ENCODE measurements around the gene CDH2. TPM values are rescaled to one million over a fixed set of nuclear protein-coding genes. Genes with fewer than 3 reads are reported as not detected.

The CDH2 gene
- polyA plus RNA-seq, 1 donor (not counting 4 experiments of a cell fraction or from before 2014, with no cell fraction given), result 0.46 TPM

DNA sequence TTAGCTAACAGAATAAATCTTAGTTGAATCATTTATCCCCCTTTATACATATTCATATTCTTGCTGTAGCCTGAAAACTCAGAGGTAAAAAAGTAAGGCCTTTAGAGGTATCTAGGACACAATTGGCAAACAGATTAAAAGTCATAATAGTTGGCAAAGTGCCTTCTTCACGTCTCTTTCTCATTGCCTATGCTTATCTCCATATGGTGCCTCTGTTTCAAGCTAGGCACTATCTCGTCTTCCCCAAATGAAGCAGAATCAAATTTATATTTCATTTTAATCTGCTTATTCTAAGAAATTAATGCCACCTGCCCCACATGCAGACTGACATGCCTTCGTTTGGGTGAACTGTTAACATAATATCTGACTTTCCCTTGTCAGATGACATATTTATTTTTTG lies 245.4 kb downstream of the CDH2 start:
- Histone ChIP-seq H3K4me3 (ENCODE audit: control insufficient read depth in 2 of 3, extremely low read depth in 1 of 3, insufficient read depth in 2 of 3, low read depth in 1 of 3, low read length in 3 of 3) (no peak overlapping the region), H3K4me2 (ENCODE audit: control insufficient read depth, extremely low read depth, insufficient read depth, low read depth, low read length) (no peak overlapping the region), H2AFZ (ENCODE audit: control insufficient read depth, low read length) (no peak overlapping the region), H3K9me1 (ENCODE audit: control insufficient read depth, extremely low read depth, insufficient read depth, low read length) (no peaks in the 10 kb centered on the region), H3K9ac (ENCODE audit: control insufficient read depth, extremely low read depth, insufficient read depth, low read length) (no peak overlapping the region), H3K9me3 (ENCODE audit: control insufficient read depth, low read depth, low read length) (no peaks in the 10 kb centered on the region), H3K27ac (ENCODE audit: control insufficient read depth, insufficient read depth, low read length) (no peak overlapping the region), H3K4me1 (ENCODE audit: control insufficient read depth, extremely low read depth, insufficient read depth, low read length) (no peaks in the 10 kb centered on the region), H3K27me3 (ENCODE audit: control insufficient read depth, extremely low read depth, insufficient read depth, low read length) (no peaks in the 10 kb centered on the region), H4K20me1 (ENCODE audit: control insufficient read depth, extremely low read depth, insufficient read depth, low read length) (no peaks in the 10 kb centered on the region), H3K36me3 (ENCODE audit: control insufficient read depth in 2 of 2, extremely low read depth in 1 of 2, insufficient read depth in 2 of 2, low read length in 2 of 2) (no peaks in the 10 kb centered on the region), H3K79me2 (ENCODE audit: control insufficient read depth, insufficient read depth, low read length) (no peaks in the 10 kb centered on the region)
- FAIRE-seq (no peak), DNase-seq (ENCODE audit: low read depth, low spot score) (no peak)
- TF ChIP-seq, protein P1, sequence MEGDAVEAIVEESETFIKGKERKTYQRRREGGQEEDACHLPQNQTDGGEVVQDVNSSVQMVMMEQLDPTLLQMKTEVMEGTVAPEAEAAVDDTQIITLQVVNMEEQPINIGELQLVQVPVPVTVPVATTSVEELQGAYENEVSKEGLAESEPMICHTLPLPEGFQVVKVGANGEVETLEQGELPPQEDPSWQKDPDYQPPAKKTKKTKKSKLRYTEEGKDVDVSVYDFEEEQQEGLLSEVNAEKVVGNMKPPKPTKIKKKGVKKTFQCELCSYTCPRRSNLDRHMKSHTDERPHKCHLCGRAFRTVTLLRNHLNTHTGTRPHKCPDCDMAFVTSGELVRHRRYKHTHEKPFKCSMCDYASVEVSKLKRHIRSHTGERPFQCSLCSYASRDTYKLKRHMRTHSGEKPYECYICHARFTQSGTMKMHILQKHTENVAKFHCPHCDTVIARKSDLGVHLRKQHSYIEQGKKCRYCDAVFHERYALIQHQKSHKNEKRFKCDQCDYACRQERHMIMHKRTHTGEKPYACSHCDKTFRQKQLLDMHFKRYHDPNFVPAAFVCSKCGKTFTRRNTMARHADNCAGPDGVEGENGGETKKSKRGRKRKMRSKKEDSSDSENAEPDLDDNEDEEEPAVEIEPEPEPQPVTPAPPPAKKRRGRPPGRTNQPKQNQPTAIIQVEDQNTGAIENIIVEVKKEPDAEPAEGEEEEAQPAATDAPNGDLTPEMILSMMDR (optimal IDR thresholded peaks at IDR 0.05 in 1 of 3, IDR thresholded peaks at IDR 0.05 in 1 of 3, conservative IDR thresholded peaks at IDR 0.05 in 1 of 3; ENCODE audit: extremely low read depth in 1 of 3, insufficient read depth in 2 of 3, low read length in 3 of 3), result no peak
- no peak for TF ChIP-seq EZH2 (IDR thresholded peaks at IDR 0.05; ENCODE audit: low read length)
- dilution Hi-C loops (cut with MboI; ENCODE audit: extremely low pct_ligation_motif_present, low sequenced_read_pairs), result no loop called here

DNA sequence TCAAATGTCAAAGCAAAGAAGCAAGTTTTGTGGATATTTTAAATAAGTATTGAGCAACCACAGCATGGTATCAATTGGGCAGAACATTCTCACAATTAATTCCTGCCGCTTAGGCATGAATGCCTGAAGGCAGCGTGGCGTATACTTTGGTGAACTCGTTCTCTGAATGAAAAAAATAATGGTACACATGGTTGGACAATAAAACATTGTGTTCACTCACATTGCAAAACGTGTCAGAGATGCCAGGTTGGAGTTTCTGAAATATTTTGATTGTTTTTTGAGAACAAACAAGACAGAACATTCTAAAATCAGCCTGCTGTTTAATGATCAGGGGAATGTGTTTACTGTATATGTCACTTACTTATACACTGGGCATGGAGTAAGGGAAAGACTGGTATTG lies 254.2 kb downstream of the CDH2 start:
- dilution Hi-C loops (cut with MboI; ENCODE audit: extremely low pct_ligation_motif_present, low sequenced_read_pairs), result no loop called here
- H3K36me3 ChIP-seq (ENCODE audit: control insufficient read depth in 2 of 2, extremely low read depth in 1 of 2, insufficient read depth in 2 of 2, low read length in 2 of 2), result no peaks in the 10 kb centered on the region
- FAIRE-seq (no peak), DNase-seq (ENCODE audit: low read depth, low spot score) (no peak)
- H3K9ac ChIP-seq (ENCODE audit: control insufficient read depth, extremely low read depth, insufficient read depth, low read length), result no peak overlapping the region
- no peak overlapping the region for H3K27ac ChIP-seq (ENCODE audit: control insufficient read depth, insufficient read depth, low read length)
- no peaks in the 10 kb centered on the region for H4K20me1 ChIP-seq (ENCODE audit: control insufficient read depth, extremely low read depth, insufficient read depth, low read length)
- no peak overlapping the region for H3K4me3 ChIP-seq (ENCODE audit: control insufficient read depth in 2 of 3, extremely low read depth in 1 of 3, insufficient read depth in 2 of 3, low read depth in 1 of 3, low read length in 3 of 3)
- TF ChIP-seq, protein P1 (optimal IDR thresholded peaks at IDR 0.05 in 1 of 3, IDR thresholded peaks at IDR 0.05 in 1 of 3, conservative IDR thresholded peaks at IDR 0.05 in 1 of 3; ENCODE audit: extremely low read depth in 1 of 3, insufficient read depth in 2 of 3, low read length in 3 of 3), result no peak
- TF ChIP-seq EZH2 (IDR thresholded peaks at IDR 0.05; ENCODE audit: low read length), result no peak
- no peaks in the 10 kb centered on the region for H3K79me2 ChIP-seq (ENCODE audit: control insufficient read depth, insufficient read depth, low read length)
- H3K27me3 ChIP-seq (ENCODE audit: control insufficient read depth, extremely low read depth, insufficient read depth, low read length), result no peaks in the 10 kb centered on the region
- peak overlapping the region; percentile 39 for H2AFZ ChIP-seq (ENCODE audit: control insufficient read depth, low read length)
- no peaks in the 10 kb centered on the region for H3K9me3 ChIP-seq (ENCODE audit: control insufficient read depth, low read depth, low read length)
- H3K9me1 ChIP-seq (ENCODE audit: control insufficient read depth, extremely low read depth, insufficient read depth, low read length), result no peaks in the 10 kb centered on the region
- no peak overlapping the region for H3K4me2 ChIP-seq (ENCODE audit: control insufficient read depth, extremely low read depth, insufficient read depth, low read depth, low read length)
- H3K4me1 ChIP-seq (ENCODE audit: control insufficient read depth, extremely low read depth, insufficient read depth, low read length), result peaks cover 16% of the 10 kb centered on the region

Measured in keratinocyte (primary cell).